Right lung (tissue), 5 donors: Measurements from ENCODE around the gene ALPG. TPM values are rescaled to one million over a fixed set of nuclear protein-coding genes. Genes with fewer than 3 reads are reported as not detected.
"Not testable (repeated sequence)": the region's sequence is repeated elsewhere in the genome, so short reads cannot be mapped to it uniquely, and the experiment has no call there.

Experiments
- DNase-seq, 2 donors: peaks; one replicate each; pipeline ENCODE4 v3.0.0-alpha.2; 2013
- polyA plus RNA-seq, 5 donors: library from polyadenylated mRNA; unstranded; fragments of 120-200 nt; gene quantifications; one replicate each; pipeline versions ENCODE4 v1.2.1 to v1.2.3, GENCODE V29; 2013; ENCODE audit warnings: inconsistent platforms in 1 of 5, low replicate concordance in 1 of 5; ENCODE audit not compliant: insufficient read length in 5 of 5, insufficient read depth in 1 of 5

ALPG gene
- polyA plus RNA-seq, 5 donors: 0.05 to 0.12 (median 0.05) TPM; not detected in 2

GRCh38 chr2:232419245-232420072, 12.8 kb downstream of the ALPG start:
- no peak for DNase-seq

- DNase-seq: no peak
Observed at GRCh38 chr2:232420073-232420454, 13.4 kb downstream of the ALPG start.

GRCh38 chr2:232420463-232421188, 14.0 kb downstream of the ALPG start:
- DNase-seq: peak in 1 of 2 donors; percentile 15

GRCh38 chr2:232421189-232421785, 14.6 kb downstream of the ALPG start:
- no peak for DNase-seq

GRCh38 chr2:232422051-232422450, 15.4 kb downstream of the ALPG start:
- no peak for DNase-seq

- DNase-seq: not testable (repeated sequence)
Observed at GRCh38 chr2:232422996-232423395, 16.4 kb downstream of the ALPG start.

GRCh38 chr2:232423407-232423806, 16.8 kb downstream of the ALPG start:
- not testable (repeated sequence) for DNase-seq

- no peak for DNase-seq
Observed at GRCh38 chr2:232431705-232432590, 25.3 kb downstream of the ALPG start.

- no peak for DNase-seq
Observed at GRCh38 chr2:232432598-232433184, 26.0 kb downstream of the ALPG start.

GRCh38 chr2:232433622-232434021, 27.0 kb downstream of the ALPG start:
- DNase-seq: not testable (repeated sequence)

GRCh38 chr2:232434091-232434490, 27.4 kb downstream of the ALPG start:
- DNase-seq: no peak

- no peak for DNase-seq
Observed at GRCh38 chr2:232434563-232435374, 28.1 kb downstream of the ALPG start.

GRCh38 chr2:232435375-232435648, 28.7 kb downstream of the ALPG start:
- no peak for DNase-seq

- DNase-seq: no peak
Observed at GRCh38 chr2:232435805-232436204, 29.2 kb downstream of the ALPG start.

- no peak for DNase-seq
Observed at GRCh38 chr2:232436381-232437194, 29.9 kb downstream of the ALPG start.

- DNase-seq: no peak
Observed at GRCh38 chr2:232437195-232437571, 30.5 kb downstream of the ALPG start.

- DNase-seq: no peak
Observed at GRCh38 chr2:232438091-232438490, 31.4 kb downstream of the ALPG start.

- DNase-seq: no peak
Observed at GRCh38 chr2:232438951-232439757, 32.5 kb downstream of the ALPG start.

- no peak for DNase-seq
Observed at GRCh38 chr2:232439758-232440135, 33.1 kb downstream of the ALPG start.
